ENCODE data around the gene SIGLECL1.

The SIGLECL1 gene

DNA sequence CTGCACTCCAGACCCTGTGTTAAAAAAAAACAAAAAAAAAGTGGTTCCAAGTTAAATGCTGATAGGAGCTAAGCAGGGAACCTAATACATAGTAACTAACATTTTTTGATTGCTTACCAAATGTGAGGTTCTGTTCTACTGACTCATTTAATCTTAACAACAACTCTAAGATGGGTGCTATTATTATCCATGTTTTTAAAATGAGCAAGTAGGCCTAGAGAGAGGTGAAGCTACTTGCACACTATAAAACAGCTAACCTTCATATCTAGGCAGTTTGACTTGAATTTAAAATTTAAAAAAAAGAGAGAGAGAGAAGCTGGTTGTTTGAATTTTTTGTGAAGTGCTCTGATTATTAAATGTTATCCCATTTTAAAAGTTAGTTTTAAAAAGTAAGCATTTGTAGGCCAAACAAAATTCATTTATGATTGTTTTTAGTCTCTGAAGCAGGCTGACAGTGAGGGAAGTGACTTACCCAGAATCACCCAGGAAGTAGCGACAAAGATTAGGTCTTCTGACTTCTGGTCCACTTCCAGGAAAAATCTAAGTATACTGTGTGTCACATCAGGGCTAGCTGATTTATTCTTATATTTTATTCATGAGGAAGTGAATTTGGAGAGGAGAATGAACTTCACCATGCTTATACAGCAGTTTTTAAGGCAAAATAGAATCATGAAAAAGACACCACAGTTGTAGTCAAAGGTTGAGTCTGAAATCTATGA, 2.4 kb downstream of the SIGLECL1 start:
- DNase-seq = no peak

DNA sequence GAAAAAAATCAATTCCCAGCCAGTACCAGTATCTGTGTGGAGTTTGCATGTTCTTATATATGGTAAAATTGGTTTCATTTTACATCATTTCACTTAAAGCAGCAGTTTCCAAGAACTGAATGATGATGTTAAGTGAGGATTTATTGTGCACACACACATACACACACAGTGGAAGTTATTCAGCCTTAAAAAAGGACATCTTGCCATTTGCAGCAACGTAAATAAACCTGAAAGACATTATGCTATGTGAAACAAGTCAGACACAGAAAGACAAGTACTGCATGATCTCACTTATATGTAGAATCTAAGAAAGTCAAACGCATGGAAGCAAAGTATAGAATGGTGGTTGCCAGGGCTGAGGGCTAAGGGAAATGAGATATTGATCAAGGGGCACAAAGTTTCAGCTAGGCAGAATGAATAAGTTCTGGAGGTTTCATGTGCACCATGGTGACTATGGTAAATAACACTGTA, 5.3 kb downstream of the SIGLECL1 start:
- DNase-seq = no peak

DNA sequence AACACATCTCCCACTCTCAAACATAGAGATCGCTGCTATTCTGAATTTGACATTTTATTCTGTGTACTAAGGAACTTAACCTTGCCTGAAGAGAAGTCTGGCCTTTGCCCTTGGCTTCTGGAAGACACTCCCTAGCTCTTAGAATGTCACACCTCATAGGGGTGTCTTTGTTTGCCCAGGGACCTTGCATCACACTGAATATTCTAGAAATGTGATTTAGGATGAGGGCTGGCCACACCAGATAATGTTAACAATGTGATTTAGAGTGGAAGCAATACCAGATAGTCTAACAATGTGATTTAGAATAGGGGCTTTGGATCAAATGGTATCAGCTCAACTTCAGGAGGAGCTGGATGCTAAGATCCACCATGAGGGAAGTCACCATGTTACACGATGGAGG, 6.6 kb downstream of the SIGLECL1 start:
- no peak for DNase-seq

DNA sequence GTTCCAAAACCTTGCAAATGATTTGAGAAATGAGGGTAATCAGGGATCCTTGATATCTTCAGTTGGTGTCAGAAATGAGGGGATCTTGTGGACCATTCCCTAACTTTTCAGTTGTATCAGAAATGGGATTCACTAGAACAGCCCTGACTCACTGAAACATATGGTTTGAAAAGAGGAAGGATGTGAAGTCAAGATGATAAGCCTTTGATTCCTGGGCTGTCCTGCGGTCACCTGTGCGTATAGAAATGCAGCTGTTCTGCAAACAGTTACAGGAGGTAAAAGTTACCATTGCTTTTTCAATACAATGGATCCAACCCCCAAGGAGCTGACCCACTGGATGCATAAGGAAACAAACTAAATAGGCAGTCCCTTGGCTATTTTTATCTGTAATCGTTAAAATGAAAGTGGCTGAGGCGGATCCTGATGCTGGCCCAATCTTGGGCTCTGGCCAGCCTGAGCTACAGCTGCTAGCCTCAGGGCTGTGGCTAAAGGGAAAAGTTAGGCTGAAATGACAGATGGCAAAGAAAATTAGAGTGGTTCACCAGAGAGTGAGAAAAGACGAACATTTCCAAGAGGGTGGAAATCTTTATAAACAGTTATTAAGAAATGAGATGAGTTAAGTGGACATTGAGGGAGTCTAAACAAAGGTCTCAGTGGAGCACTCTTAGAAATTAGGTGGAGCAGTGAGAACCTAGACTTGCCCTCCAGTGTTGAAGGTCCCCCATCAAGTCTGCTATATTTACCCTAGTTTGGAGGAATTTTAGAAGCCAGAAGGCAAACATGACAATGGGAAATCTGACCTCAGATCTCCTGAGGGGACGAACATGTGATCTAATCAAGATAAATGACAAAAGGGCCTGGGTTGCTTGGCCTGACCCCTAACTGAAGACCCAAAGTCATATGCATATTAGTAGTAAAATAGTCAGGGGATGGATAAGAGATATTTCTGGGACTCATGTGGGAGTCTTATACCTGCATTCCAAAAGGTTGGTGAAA, 7.6 kb downstream of the SIGLECL1 start:
- no peak for DNase-seq

DNA sequence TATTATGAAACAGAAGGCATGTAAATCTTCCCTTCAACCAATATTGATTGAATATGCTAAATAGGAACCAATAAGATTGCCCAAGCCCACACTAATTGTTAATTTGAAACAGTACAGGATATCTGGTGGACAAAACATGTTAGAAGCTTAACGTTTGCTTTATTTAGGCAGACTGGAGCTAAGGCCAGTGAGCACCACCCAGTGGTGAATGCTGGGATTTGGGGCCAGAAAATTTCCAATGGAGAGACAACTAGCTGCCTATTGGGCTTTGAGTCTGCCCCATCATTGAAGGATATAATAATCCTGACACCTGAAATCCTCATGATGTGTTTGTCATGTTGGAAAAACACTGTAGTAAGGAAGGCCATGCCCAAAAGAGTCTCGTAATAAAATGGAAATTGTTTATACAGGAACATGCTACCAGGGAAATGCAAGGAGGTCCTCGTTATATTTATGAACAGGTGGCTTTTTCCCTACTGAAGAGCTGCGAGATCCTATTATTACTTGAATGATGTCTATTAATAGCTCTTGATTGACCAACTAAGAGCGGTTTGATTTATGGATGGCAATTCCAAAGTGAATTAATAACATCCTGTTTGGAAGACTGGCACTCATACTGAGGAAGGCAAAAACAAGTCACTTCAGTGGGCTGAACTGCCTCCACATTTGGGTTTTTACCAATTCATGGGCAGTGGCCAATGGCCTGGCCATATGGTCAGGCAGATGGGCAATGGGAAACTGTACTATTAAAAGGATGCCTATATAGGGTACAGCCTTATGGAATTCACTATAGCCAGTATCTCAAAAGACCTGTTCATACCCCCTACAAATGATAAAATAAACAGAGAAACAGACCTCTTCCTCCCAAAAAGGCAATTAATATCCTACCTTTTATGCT, 8.7 kb downstream of the SIGLECL1 start:
- peak; percentile 6 for DNase-seq

DNA sequence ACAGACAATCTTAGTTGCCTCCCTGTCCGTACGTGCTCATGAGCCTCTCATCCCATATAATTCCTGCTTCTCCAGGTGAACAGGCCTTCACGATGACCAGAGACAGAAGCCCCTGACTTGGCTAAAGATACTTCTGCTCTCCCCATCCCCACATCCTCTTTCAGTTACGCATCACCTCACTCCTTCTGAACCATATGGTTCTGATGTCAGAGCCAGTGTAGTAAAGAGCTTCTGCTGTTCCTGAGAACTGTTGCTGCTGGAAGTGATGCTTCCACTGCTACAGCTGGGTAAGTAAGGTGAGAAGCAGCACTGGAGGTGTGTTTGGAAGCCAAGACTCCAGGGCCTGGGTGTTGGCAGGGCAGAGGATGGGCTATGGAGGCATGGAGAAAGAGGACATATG, 12.9 kb downstream of the SIGLECL1 start:
- no peak for DNase-seq

DNA sequence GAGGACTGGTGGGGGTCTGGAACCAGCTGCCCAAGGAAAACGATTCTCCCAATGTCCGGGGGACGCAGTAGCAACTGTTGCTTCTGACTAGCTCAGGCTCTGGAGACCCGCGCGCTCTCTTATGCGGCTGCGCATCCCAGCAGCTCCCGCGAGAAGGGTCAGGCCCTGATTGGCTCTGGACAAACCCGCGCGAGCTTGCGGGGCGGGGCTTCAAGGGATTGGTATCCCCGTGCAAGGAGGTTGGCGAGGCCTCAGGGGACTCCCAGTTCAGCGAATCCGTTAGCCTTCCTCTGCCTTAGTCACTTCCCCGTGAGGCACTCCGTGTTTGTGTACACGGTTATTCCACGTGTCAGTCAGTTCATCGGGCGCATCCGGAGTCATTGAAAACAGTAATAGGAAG, 20.2 kb downstream of the SIGLECL1 start:
- DNase-seq = no peak

DNA sequence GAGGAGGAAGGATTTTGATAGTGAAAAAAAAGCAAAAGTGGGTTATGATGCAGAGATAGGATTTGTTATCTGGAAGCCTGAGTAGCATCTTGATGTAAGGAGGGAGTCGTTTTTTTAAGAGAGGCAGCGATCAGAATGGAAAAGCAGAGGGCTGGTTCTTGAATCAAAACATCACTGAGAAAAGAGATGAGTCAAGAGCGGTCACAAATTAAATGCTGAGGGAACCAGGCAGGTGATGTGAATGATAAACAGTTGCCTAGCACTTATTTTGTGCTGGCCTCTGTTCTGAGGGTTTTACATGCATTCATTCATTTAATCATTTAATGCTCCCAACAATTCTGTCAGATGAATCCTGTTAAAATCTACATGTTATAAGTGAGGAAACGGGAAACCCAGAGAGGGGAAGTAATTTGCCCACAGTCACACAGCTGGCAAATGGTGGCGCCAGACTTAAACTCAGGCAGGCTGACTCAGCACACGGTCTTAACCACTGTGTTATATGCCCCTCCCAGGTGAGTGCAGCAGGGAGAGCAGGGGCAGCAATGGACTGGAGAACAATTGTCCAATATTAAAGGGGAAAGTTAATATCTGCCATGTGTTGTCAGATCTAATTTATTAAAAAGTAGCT, 21.4 kb downstream of the SIGLECL1 start:
- no peak for DNase-seq

DNA sequence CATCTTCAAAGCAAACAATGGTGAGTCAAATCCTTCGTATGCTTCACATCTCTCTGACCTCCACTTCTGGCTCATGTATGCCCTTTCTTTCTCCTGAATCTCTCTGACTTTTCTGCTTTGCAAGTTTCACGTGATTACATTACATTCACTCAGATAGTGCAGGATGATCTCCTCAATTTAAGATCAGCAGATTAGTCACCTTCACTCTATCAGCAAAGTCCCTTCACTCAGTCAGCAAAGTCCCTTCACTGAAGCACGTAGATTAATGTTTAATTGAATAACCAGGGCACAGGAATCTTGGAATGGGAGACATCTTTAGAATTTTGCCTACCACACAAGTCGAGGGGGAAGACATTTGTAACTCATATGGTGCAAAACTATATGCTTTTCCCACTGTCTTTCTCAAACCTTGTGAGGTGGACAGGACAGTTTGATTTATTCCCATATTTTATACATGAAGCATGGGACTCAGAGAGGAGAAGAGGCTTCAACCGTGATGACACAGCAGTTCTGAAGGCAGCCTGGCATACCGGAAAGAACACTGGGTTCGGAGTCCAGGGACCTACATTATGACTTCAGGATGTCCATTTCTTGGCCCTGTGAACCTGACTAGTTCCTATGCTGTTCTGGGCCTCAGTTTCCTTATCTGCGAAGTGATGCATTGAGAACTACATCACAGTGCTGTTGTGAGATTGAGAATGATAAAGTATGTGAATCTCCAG, 23.3 kb downstream of the SIGLECL1 start:
- no peak for DNase-seq

DNA sequence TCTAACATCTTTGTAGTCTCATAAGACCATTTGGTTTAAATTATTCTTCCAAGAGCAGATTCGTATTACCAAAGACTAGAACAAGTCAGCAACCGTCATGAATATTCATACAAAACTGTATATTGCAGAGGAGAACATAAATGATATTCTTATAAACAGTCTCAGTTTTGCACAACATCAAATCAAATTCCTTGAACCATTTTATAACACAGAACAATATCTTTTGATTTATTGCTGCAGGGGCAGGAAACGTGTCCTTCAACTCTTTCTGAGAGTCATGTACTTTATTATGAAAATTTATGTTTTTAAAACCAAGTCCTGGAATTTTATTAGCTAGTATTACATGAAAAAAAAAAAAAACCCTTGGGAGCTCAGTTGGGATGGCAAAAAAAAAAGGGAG, 26.2 kb downstream of the SIGLECL1 start:
- DNase-seq = no peak

DNA sequence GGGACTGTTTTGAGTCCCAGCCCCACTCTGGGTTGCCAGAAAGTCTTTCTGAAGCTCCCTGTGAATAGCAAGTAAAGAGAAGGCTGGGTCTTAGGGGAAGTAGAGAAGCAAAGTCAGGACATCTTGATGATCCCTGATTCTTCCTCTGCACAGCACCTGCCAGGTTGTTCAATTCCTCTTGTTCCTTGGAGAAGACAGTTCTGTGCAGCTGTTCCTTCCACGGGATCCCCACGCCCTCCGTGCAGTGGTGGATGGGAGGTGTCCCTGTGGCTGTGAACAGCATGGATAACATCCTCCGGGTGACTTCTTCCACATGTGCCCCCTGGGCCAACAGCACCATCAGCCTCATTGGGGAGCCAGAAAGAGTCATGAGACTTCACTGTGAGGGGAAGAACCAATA, 31.5 kb downstream of the SIGLECL1 start:
- no peak for DNase-seq

DNA sequence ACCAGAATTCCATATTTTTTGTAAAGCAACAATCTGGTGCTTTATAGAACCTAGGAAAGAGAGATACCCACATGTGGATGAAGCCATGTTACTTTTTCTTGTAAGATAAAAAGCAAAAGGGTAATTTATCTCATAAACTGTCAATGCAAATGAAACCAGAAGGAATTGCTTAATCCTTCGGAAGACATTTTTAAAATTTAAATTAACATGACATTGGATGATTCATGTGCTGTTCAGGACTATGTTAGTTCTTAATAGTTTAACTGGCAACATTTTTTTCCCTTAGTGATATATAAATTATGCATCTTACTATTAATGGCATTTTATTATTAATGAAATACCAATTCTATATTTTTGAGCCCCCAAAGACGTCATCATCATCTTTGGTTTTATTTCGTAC, 34.8 kb downstream of the SIGLECL1 start:
- DNase-seq = no peak

DNA sequence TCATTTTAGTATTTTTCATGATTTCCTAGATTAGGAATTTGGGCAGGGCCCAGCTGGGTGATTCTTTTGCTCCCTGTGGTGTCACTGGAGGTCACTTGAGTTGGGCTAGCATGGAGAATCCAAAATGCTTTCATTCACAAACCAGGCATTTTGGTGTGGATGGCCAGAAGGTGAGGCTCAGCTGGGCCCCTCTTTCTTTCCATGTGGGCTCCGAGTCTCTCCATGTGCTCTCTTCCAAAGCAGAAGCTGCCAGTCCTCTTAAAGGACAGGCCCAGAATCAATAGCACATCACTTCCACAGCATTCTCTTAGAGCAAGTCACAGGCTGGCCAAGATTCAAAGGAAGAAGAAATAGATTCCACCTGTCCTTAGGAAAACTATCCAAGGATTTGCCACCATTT, 38.8 kb downstream of the SIGLECL1 start:
- DNase-seq = no peak

DNA sequence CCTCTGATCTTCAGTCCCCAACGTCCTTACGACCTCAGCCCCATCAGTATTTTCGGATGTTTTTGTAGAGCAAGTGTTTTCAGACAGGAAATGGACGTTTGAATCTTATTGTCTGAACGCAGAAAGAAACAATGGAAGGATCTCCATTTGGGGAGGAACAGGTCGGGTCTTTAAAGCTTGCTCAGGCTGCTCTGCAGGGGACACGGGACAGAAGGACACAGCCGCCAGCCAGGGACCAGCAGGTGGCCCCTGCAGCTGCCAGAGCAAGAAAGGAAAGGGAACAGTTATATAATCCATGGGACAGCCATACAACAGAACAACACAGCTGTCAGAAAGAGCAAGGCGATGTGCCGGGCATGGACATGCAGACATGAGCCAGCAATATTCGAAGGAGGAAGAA, 42.1 kb downstream of the SIGLECL1 start:
- no peak for DNase-seq

DNA sequence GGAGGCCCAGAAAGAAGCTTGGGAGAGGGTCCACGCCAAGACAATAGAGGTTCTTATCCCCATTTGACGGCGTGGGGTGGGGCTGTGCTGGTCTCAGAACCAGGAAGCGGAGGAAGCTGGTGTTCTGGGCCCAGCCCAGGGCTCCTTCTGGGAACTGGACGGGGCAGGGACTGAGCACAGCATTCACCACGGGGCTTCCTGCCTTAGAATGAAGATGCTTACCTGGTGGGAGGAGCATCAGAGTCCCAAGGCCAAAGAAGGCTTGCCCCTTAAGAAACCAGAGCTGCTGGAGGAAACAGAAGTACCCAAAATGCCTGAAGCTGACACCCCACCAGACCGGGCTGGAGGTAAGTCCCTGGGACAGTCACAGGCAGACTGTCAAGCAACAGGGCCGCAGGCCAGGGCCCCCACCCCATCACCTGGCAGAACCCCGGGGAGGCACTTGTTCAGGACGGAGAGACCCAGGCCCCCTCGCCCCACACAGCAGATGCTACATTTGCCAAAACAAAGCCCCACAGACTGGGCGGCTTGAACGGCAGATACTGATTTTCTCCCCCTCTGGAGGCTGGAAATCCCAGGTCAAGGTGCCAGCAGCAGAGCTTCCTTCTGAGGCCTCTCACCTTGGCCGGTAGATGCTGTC, 42.8 kb downstream of the SIGLECL1 start:
- DNase-seq = no peak

DNA sequence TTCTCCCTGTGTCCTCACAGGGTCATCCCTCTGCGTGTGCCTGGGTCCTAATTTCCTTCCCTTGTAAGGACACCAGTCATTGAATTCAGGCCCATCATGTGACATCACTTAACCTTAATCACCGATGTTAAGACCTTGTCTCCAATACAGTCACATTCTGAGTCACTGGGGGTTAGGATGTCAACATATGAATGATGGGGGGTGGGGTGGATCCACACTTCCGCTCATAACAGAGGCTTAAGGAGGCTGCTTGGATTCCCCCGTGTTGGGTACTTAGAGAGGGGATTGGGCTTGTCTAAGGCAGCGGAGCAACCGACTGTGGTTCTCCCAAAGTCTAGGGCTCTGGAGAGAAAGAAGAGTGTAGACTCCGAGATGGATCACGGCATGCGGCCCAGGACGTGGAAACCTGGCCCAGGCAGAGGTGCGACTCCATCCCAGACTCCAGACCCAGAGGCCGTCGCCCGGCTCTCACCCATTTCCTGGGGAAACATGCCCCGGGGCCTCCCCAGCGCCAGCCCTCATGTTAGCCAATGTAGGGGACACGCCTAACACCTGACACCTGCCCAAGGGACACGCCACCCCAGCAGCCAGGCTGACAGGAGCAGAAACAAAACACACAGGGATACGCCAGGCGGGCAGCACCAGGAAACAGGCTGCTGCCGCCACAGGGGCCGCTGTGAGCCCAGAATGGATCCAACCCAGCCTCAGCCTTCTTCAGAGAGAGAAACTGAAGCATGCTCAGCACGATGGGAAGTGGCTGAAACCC, 43.5 kb downstream of the SIGLECL1 start:
- no peak for DNase-seq

DNA sequence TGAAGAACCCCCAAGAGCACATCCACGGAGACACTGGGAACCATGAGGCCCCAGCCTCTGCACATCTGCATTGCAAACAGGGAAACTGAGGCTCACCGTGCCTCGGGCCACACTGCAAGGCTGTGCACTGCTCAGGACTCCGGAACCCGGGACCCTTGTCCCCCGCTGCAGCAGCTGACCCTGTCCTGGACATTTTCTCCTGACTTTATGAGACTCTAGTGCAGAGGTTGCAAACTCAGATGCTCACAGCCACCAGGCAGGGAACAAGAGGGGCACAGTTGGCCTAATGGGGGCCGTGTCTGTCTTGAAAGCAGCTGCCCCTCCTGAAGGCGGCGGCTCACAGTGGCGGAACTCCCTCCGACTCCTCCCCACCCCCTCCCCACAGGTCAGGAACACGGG, 44.1 kb downstream of the SIGLECL1 start:
- DNase-seq = no peak

DNA sequence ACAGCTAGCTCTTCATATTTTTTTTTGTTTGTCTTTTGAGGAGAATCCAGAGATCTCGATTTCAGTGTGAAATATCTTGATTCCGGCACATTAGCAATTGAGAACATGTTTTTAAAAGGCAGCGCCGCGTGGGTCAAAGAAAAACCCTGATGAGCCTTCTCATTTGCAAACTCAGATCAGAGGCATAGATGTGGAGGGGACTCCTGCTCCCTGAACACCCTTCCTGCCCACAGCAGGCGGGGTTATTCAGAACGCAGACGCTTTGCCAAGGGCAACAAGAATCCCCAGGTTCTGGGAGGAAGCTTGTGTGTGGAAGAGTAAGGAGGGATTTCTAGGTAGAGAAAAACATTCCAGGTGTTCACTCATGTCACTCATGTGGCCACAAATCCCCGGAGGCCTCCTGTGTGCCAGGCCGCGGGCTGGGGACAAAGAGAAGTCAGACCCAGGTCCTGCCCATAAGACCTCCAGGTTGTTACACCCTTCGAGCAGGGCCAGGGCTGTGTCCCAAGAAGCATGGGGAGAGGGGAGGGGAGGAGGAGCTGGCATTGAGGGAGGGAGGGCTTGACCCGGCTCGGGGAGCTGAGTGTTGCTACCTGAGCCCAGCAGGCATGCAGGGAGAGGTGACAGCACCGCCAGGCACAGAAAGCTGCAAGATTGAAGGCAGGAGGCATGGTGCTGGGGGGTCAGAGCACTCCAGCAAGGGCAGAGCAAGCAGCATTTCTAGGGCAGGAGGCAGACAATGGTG, 44.7 kb downstream of the SIGLECL1 start:
- DNase-seq = no peak

DNA sequence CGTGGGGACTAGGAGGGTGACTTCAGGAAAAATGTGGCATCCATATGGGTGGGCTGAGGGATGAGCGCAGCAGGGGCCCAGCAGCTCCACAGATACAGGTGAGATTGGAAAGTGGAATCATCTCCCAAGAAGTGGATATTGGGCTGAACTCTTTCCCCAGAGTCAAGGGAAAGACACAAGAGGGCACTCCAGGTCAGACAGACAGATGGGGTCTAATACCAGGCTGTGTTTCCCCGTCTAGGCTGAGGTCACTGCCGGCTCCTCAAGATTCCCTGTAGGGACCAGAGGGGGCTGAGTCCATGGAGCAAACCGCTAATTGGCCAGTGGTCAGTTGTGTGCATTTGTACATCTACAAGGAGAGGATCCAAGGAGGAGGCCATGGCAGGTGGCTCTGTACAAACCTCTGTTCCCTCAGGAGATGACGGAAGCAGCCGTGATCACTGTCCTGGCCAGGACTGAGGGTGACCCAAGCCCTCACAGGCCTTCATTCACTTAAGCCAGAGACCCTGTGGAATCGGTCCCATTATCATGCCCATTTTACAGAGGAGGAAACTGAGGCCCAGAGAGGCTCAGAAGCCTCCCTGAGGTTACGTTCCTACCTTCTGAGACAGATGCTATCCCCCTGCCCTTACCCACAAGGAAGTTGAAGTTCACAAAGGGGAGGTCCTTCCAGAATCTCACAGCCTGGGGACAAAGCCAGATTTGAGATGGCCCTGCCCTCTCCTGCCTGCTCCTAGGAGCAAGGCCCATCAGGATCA, 45.6 kb downstream of the SIGLECL1 start:
- DNase-seq = no peak

All from fibroblast of upper back skin (primary cell).